ENCODE data around the gene PARL. TPM values are rescaled to one million over a fixed set of nuclear protein-coding genes. Genes with fewer than 3 reads are reported as not detected.
A peak's percentile ranks its signal among the peaks of the same experiment; 100 is the strongest.

Gene PARL
- total RNA-seq, 6 experiments from 2014 or later, result 64.7 to 82.5 (median 81.4) TPM

GRCh38 chr3:183823963-183824362 lies 60.7 kb downstream of the PARL start:
- TF ChIP-seq CTCF (IDR thresholded peaks at IDR 0.05), result no peak
- Mint-ChIP-seq H3K4me3 (peak overlapping the region; percentile 82), H3K27me3 (ENCODE audit: insufficient read depth) (no peaks in the 10 kb centered on the region), H3K9me3 (no peaks in the 10 kb centered on the region), H3K4me1 (ENCODE audit: low read depth) (peaks cover 8% of the 10 kb centered on the region), H3K36me3 (ENCODE audit: low read depth) (no peaks in the 10 kb centered on the region; the same call in 1 of the 2 replicates), H3K27ac (no peak overlapping the region; the same call in 1 of the 2 replicates)
- no peak for DNase-seq

- Mint-ChIP-seq H3K4me1 (ENCODE audit: low read depth) (peaks cover 8% of the 10 kb centered on the region), H3K27ac (no peak overlapping the region), H3K27me3 (ENCODE audit: insufficient read depth) (no peaks in the 10 kb centered on the region), H3K9me3 (no peaks in the 10 kb centered on the region), H3K36me3 (ENCODE audit: low read depth) (no peaks in the 10 kb centered on the region), H3K4me3 (no peak overlapping the region)
- no peak for DNase-seq
- no peak for TF ChIP-seq CTCF (IDR thresholded peaks at IDR 0.05)
Measured at GRCh38 chr3:183822631-183823030, 62.0 kb downstream of the PARL start.

GRCh38 chr3:183819831-183820230 lies 64.8 kb downstream of the PARL start:
- no peak for TF ChIP-seq CTCF (IDR thresholded peaks at IDR 0.05)
- Mint-ChIP-seq H3K27ac (no peak overlapping the region), H3K4me3 (no peak overlapping the region), H3K4me1 (ENCODE audit: low read depth) (peaks cover 8% of the 10 kb centered on the region), H3K9me3 (no peaks in the 10 kb centered on the region), H3K27me3 (ENCODE audit: insufficient read depth) (peaks cover 2% of the 10 kb centered on the region; the same call in 1 of the 2 replicates), H3K36me3 (ENCODE audit: low read depth) (0 out of 2 replicates have a peak, but pooled peaks cover 5% of the 10 kb centered on the region)
- DNase-seq, result no peak

- Mint-ChIP-seq H3K27me3 (ENCODE audit: insufficient read depth) (peaks cover 2% of the 10 kb centered on the region; the same call in 1 of the 2 replicates), H3K9me3 (no peaks in the 10 kb centered on the region), H3K36me3 (ENCODE audit: low read depth) (0 out of 2 replicates have a peak, but pooled peaks cover 5% of the 10 kb centered on the region), H3K27ac (no peak overlapping the region), H3K4me1 (ENCODE audit: low read depth) (peaks cover 2% of the 10 kb centered on the region), H3K4me3 (no peak overlapping the region)
- DNase-seq, result no peak
- TF ChIP-seq CTCF (IDR thresholded peaks at IDR 0.05), result no peak
Measured at GRCh38 chr3:183818706-183819624, 65.7 kb downstream of the PARL start.

- DNase-seq, result no peak
Measured at GRCh38 chr3:183818041-183818620, 66.5 kb downstream of the PARL start.

More at GRCh38 chr3:183818041-183818620, 66.5 kb downstream of the PARL start:
- Mint-ChIP-seq H3K4me1 (ENCODE audit: low read depth) (no peaks in the 10 kb centered on the region), H3K36me3 (ENCODE audit: low read depth) (0 out of 2 replicates have a peak, but pooled peaks cover 7% of the 10 kb centered on the region), H3K27me3 (ENCODE audit: insufficient read depth) (peaks cover 2% of the 10 kb centered on the region; the same call in 1 of the 2 replicates), H3K27ac (no peak overlapping the region), H3K9me3 (no peaks in the 10 kb centered on the region), H3K4me3 (no peak overlapping the region)
- no peak for TF ChIP-seq CTCF (IDR thresholded peaks at IDR 0.05)
